Neural cell (in vitro differentiated cells): Measurements from ENCODE around the gene IDH3A. TPM values are rescaled to one million over a fixed set of nuclear protein-coding genes. Genes with fewer than 3 reads are reported as not detected.

Experiments used
- H2AFZ ChIP-seq: fragments of 200-600, 300-800 bp; sonication (generic), shearing (Covaris generic); 2 replicates; pipeline ENCODE4 v1.6.0; 2014; ENCODE audit warnings: low read depth, mild to moderate bottlenecking, antibody characterized with exemption, low read length, moderate library complexity
- H3F3A ChIP-seq: fragments of 200-600 bp; shearing (Covaris generic); 2 replicates; pipeline ENCODE4 v1.6.1; 2016; ENCODE audit warnings: mild to moderate bottlenecking, moderate library complexity, mixed read lengths, antibody characterized with exemption, low read length; ENCODE audit not compliant: insufficient read depth, poor library complexity, severe bottlenecking
- H3K27ac ChIP-seq: fragments of 200-600, 300-800 bp; sonication (generic), shearing (Covaris generic); 2 replicates; pipeline ENCODE4 v1.5.1; 2014; ENCODE audit warnings: mild to moderate bottlenecking, low read length, moderate library complexity
- H3K27me3 ChIP-seq: fragments of 300-800, 200-600 bp; sonication (generic), shearing (Covaris generic); 2 replicates; pipeline ENCODE4 v1.6.0; 2014; ENCODE audit warnings: mild to moderate bottlenecking, low read depth, low read length, moderate library complexity; ENCODE audit not compliant: insufficient read depth
- H3K36me3 ChIP-seq: fragments of 300-800, 200-600 bp; sonication (generic), shearing (Covaris generic); 2 replicates; pipeline ENCODE4 v1.5.1; 2014; ENCODE audit warnings: mild to moderate bottlenecking, antibody characterized with exemption, low read length, moderate library complexity; ENCODE audit not compliant: insufficient read depth
- H3K4me2 ChIP-seq: fragments of 300-800, 200-600 bp; sonication (generic), shearing (Covaris generic); 2 replicates; pipeline ENCODE4 v1.6.0; 2014; ENCODE audit warnings: mild to moderate bottlenecking, low read length
- H3K4me3 ChIP-seq: fragments of 300-800, 200-600 bp; sonication (generic), shearing (Covaris generic); 2 replicates; pipeline ENCODE4 v1.5.1; 2014; ENCODE audit warnings: mild to moderate bottlenecking, low read length, moderate library complexity
- H3K79me2 ChIP-seq: fragments of 200-600 bp; shearing (Covaris generic); replicated peaks from 2 replicates; pipeline ENCODE4 v1.6.0; 2014; ENCODE audit warnings: mild to moderate bottlenecking, low read length, moderate library complexity; ENCODE audit not compliant: insufficient read depth
- H3K9ac ChIP-seq: fragments of 300-800, 200-600 bp; sonication (generic), shearing (Covaris generic); 2 replicates; pipeline ENCODE4 v1.6.1; 2016; ENCODE audit warnings: mild to moderate bottlenecking, low read length, mixed read lengths
- H3K9me2 ChIP-seq: fragments of 200-600 bp; shearing (Covaris generic); 2 replicates; pipeline ENCODE4 v1.6.1; 2016; ENCODE audit warnings: mild to moderate bottlenecking, low read length, mixed read lengths; ENCODE audit not compliant: insufficient read depth
- H3K9me3 ChIP-seq: fragments of 200-600, 300-800 bp; sonication (generic), shearing (Covaris generic); 2 replicates; pipeline ENCODE4 v1.6.1; 2016; ENCODE audit warnings: mild to moderate bottlenecking, mixed run types, low read length, moderate library complexity, mixed read lengths
- H4K20me1 ChIP-seq: fragments of 200-600 bp; shearing (Covaris generic); 2 replicates; pipeline ENCODE4 v1.6.1; 2016; ENCODE audit warnings: mild to moderate bottlenecking, mixed run types; ENCODE audit not compliant: insufficient read depth
- EP300 ChIP-seq: fragments of 450-650 bp; conservative IDR thresholded peaks from 2 replicates; pipeline ENCODE4 v1.6.1; 2014; ENCODE audit warnings: antibody characterized with exemption, mild to moderate bottlenecking, moderate library complexity; ENCODE audit not compliant: poor library complexity, severe bottlenecking
- EZH2 ChIP-seq: fragments of 200-600, 300-800 bp; shearing (Covaris generic), sonication (generic); IDR thresholded peaks from 2 replicates; pipeline ENCODE4 v1.6.1; 2014; ENCODE audit warnings: antibody characterized with exemption, low read length, borderline replicate concordance, mild to moderate bottlenecking; ENCODE audit not compliant: insufficient read depth, poor library complexity, severe bottlenecking
- MXI1 ChIP-seq: fragments of 450-650 bp; conservative IDR thresholded peaks from 2 replicates; pipeline ENCODE4 v1.6.1; 2014; ENCODE audit warnings: antibody characterized with exemption, mild to moderate bottlenecking; ENCODE audit not compliant: poor library complexity, severe bottlenecking
- POLR2AphosphoS5 ChIP-seq: IDR thresholded peaks from 2 replicates; pipeline ENCODE4 v1.6.1; 2012
- RAD21 ChIP-seq: fragments of 450-650 bp; conservative IDR thresholded peaks from 2 replicates; pipeline ENCODE4 v1.6.1; 2014; ENCODE audit warnings: antibody characterized with exemption, mild to moderate bottlenecking, moderate library complexity
- SMC3 ChIP-seq: fragments of 450-650 bp; conservative IDR thresholded peaks from 2 replicates; pipeline ENCODE4 v1.6.1; 2014; ENCODE audit warnings: antibody characterized with exemption, mild to moderate bottlenecking, moderate library complexity; ENCODE audit not compliant: poor library complexity
- TAF1 ChIP-seq: IDR thresholded peaks from 2 replicates; pipeline ENCODE4 v1.6.1; 2012; ENCODE audit warnings: low read depth
- polyA plus RNA-seq: library from polyadenylated mRNA; depleted of rRNA; stranded (reverse); fragments of >200 nt; gene quantifications from 2 replicates; pipeline ENCODE4 v1.2.3, GENCODE V29; 2014
- TF ChIP-seq, protein P1 (sequence below): IDR thresholded peaks from 2 replicates; pipeline ENCODE4 v1.6.1; 2012; ENCODE audit warnings: borderline replicate concordance
- TF ChIP-seq, protein P2 (sequence below): fragments of 450-650 bp; IDR thresholded peaks from 2 replicates; pipeline ENCODE4 v1.5.1; 2014; ENCODE audit warnings: antibody characterized with exemption, mild to moderate bottlenecking, moderate library complexity; ENCODE audit not compliant: poor library complexity, severe bottlenecking

IDH3A gene
- polyA plus RNA-seq, 1 donor from 2014 or later = 90.7 TPM

DNA sequence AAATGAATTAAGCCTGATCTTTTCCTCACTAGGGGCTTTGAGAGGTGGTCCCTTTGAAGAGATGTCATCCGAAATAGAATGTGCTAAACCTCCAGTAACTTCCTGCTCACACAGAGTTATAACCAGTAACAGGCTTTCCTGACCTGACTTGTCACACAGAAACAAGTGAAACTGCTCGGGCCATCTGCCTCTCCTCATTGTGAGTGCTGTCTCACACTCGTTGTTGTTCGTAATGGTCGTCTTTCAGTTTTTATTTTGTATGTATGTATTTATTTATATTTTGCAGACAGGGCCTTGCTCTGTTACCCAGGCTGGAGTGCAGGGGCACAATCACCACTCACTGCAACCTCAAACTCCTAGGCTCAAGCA, 61.2 kb downstream of the IDH3A start:
- no peaks in the 10 kb centered on the region for H4K20me1 ChIP-seq
- H3K4me3 ChIP-seq = no peak overlapping the region
- H3K27ac ChIP-seq = no peak overlapping the region
- H3K9me2 ChIP-seq = no peaks in the 10 kb centered on the region
- no peak overlapping the region for H3K4me2 ChIP-seq
- no peaks in the 10 kb centered on the region for H3K27me3 ChIP-seq
- H2AFZ ChIP-seq = no peak overlapping the region
- H3K9ac ChIP-seq = no peak overlapping the region
- no peaks in the 10 kb centered on the region for H3K79me2 ChIP-seq
- no peaks in the 10 kb centered on the region for H3F3A ChIP-seq
- H3K36me3 ChIP-seq = no peaks in the 10 kb centered on the region
- no peaks in the 10 kb centered on the region for H3K9me3 ChIP-seq
- no peak for TF ChIP-seq RAD21
- no peak for TF ChIP-seq MXI1
- no peak for TF ChIP-seq TAF1
- TF ChIP-seq, protein P1, sequence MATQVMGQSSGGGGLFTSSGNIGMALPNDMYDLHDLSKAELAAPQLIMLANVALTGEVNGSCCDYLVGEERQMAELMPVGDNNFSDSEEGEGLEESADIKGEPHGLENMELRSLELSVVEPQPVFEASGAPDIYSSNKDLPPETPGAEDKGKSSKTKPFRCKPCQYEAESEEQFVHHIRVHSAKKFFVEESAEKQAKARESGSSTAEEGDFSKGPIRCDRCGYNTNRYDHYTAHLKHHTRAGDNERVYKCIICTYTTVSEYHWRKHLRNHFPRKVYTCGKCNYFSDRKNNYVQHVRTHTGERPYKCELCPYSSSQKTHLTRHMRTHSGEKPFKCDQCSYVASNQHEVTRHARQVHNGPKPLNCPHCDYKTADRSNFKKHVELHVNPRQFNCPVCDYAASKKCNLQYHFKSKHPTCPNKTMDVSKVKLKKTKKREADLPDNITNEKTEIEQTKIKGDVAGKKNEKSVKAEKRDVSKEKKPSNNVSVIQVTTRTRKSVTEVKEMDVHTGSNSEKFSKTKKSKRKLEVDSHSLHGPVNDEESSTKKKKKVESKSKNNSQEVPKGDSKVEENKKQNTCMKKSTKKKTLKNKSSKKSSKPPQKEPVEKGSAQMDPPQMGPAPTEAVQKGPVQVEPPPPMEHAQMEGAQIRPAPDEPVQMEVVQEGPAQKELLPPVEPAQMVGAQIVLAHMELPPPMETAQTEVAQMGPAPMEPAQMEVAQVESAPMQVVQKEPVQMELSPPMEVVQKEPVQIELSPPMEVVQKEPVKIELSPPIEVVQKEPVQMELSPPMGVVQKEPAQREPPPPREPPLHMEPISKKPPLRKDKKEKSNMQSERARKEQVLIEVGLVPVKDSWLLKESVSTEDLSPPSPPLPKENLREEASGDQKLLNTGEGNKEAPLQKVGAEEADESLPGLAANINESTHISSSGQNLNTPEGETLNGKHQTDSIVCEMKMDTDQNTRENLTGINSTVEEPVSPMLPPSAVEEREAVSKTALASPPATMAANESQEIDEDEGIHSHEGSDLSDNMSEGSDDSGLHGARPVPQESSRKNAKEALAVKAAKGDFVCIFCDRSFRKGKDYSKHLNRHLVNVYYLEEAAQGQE = no peak
- no peak for TF ChIP-seq POLR2AphosphoS5
- no peak for TF ChIP-seq SMC3
- TF ChIP-seq, protein P2, sequence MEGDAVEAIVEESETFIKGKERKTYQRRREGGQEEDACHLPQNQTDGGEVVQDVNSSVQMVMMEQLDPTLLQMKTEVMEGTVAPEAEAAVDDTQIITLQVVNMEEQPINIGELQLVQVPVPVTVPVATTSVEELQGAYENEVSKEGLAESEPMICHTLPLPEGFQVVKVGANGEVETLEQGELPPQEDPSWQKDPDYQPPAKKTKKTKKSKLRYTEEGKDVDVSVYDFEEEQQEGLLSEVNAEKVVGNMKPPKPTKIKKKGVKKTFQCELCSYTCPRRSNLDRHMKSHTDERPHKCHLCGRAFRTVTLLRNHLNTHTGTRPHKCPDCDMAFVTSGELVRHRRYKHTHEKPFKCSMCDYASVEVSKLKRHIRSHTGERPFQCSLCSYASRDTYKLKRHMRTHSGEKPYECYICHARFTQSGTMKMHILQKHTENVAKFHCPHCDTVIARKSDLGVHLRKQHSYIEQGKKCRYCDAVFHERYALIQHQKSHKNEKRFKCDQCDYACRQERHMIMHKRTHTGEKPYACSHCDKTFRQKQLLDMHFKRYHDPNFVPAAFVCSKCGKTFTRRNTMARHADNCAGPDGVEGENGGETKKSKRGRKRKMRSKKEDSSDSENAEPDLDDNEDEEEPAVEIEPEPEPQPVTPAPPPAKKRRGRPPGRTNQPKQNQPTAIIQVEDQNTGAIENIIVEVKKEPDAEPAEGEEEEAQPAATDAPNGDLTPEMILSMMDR = no peak
- TF ChIP-seq EP300 = no peak
- no peak for TF ChIP-seq EZH2

DNA sequence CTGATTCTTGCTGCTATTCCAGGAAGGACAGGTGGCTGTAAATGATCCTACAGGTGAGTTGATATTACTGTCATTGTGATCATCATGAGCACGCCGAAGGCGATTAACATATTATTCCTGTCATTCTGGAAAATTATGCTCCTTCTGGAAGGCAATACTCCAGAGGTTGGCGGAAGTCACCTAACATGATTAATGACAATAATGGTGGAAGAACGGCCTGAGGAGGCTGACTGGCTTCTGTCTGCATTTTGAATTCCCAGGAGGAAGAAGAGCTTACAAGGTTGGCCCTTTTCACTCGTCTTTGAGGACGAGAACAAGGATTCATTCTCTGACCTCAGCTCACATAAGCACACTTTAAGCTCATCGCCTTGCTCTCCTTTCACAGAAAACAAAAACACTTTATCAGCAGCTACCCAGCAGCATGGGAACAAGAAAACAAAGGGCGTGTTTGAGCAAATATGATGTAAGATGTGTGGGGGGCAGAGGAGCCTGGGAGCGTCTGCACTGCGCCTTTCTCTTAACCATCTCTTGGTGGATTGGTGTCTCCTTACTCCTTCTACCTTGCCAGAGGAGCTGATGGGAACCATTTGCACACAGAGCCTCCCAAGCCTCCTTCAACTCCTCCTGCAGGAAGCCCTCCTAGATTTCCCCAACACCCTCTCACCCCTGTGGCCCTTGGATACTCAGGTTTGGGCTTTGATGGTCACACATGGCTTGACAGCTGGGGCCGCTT, 62.2 kb downstream of the IDH3A start:
- no peak overlapping the region for H2AFZ ChIP-seq
- no peaks in the 10 kb centered on the region for H4K20me1 ChIP-seq
- no peak overlapping the region for H3K4me3 ChIP-seq
- no peak overlapping the region for H3K4me2 ChIP-seq
- no peak overlapping the region for H3K9ac ChIP-seq
- H3K9me3 ChIP-seq = no peaks in the 10 kb centered on the region
- H3F3A ChIP-seq = no peaks in the 10 kb centered on the region
- H3K79me2 ChIP-seq = no peaks in the 10 kb centered on the region
- no peaks in the 10 kb centered on the region for H3K27me3 ChIP-seq
- no peaks in the 10 kb centered on the region for H3K36me3 ChIP-seq
- no peak overlapping the region for H3K27ac ChIP-seq
- no peaks in the 10 kb centered on the region for H3K9me2 ChIP-seq
- TF ChIP-seq EP300 = no peak
- TF ChIP-seq RAD21 = no peak
- TF ChIP-seq TAF1 = no peak
- TF ChIP-seq, protein P2 = no peak
- no peak for TF ChIP-seq POLR2AphosphoS5
- no peak for TF ChIP-seq SMC3
- TF ChIP-seq, protein P1 = no peak
- no peak for TF ChIP-seq EZH2
- TF ChIP-seq MXI1 = no peak
